ENCODE measurements around the gene ITGB7. TPM values are rescaled to one million over a fixed set of nuclear protein-coding genes. Genes with fewer than 3 reads are reported as not detected.

Gene ITGB7
- total RNA-seq, 1 donor from 2014 or later = 0.37 TPM

DNA sequence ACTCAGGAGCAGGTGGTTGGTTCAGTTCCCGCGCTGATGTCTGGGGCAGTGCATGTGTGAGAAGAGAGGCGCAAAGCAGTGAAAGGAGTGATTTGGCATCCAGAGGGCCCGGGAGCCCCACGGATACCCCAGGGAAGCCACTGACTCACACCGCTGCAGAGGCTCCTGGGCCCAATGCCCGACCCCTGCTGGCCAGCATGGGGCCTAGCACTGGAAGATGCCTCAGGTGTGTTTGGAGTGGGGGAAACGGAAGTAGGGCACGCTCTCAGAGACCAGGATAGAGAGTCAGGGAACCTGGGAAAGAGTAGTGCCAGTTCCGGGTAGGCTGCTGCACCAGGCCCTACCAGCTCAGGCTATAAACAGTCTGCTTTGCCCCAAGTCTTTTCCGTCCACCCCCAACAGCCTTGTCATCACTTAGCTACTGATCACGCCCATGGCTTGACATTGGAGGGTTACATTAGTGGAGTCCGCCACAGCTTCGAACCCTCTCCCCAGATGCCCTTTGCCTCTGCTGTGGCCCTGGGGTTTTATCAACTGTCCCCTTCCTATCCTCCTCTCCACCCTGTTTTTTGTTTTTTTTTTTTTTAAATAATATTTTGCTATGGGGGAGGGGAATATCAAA, 16.8 kb downstream of the ITGB7 start:
- H3K27ac Mint-ChIP-seq (ENCODE audit: unreplicated experiment) = peak overlapping the region; percentile 22
- DNase-seq (ENCODE audit: low spot score) = no peak

DNA sequence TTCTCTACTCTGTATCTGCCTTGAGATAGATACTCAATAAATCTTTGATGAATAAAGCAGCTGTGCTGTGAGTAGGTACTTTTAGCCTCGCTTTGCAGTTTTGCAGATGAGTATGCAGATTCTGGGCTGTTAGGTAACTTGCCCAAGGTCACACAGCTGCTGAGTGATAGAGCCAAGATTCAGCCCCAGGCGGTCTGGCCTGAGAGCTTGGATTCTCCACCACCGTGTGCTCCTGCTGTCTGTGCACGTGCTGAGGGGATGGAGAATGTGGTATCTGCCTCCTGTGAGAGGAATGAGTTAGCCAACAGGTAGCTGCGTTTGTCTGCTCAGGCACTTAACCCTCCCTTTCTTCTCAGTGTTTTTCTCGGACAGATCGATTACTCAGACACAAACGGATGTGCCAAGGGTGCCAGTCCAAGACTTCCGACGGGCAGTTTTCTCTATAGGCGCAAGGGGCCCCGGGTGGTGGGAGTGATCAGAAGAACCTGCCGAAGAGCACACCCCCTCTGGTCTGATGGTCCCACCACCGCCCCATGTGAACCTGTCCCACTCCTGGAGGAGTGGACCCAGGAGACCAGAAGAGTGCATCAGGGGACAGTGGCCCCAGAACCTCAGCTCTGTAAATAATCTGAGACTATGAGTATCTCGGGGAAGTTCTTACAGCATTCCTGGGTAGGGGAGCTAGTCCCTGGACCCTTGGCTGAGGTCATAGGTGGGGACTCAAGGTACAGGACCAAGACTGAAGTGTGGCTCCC, 19.7 kb downstream of the ITGB7 start:
- TF ChIP-seq, protein P1, sequence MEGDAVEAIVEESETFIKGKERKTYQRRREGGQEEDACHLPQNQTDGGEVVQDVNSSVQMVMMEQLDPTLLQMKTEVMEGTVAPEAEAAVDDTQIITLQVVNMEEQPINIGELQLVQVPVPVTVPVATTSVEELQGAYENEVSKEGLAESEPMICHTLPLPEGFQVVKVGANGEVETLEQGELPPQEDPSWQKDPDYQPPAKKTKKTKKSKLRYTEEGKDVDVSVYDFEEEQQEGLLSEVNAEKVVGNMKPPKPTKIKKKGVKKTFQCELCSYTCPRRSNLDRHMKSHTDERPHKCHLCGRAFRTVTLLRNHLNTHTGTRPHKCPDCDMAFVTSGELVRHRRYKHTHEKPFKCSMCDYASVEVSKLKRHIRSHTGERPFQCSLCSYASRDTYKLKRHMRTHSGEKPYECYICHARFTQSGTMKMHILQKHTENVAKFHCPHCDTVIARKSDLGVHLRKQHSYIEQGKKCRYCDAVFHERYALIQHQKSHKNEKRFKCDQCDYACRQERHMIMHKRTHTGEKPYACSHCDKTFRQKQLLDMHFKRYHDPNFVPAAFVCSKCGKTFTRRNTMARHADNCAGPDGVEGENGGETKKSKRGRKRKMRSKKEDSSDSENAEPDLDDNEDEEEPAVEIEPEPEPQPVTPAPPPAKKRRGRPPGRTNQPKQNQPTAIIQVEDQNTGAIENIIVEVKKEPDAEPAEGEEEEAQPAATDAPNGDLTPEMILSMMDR (IDR thresholded peaks at IDR 0.05) = no peak
- Mint-ChIP-seq H3K9me3 (ENCODE audit: low read depth) (no peaks in the 10 kb centered on the region), H3K4me3 (ENCODE audit: unreplicated experiment) (no peak overlapping the region), H3K27ac (ENCODE audit: unreplicated experiment) (peak overlapping the region; percentile 22), H3K36me3 (ENCODE audit: low read depth) (peaks cover 29% of the 10 kb centered on the region), H3K4me1 (ENCODE audit: low read depth) (peaks cover 19% of the 10 kb centered on the region), H3K27me3 (ENCODE audit: low read depth) (no peaks in the 10 kb centered on the region)
- DNase-seq (ENCODE audit: low spot score) = no peak

More for the DNA sequence above, 16.8 kb downstream of the ITGB7 start:
- TF ChIP-seq, protein P1 (IDR thresholded peaks at IDR 0.05) = peak; percentile 82
- Mint-ChIP-seq H3K36me3 (ENCODE audit: low read depth) (peaks cover 22% of the 10 kb centered on the region), H3K4me1 (ENCODE audit: low read depth) (peaks cover 4% of the 10 kb centered on the region), H3K9me3 (ENCODE audit: low read depth) (no peaks in the 10 kb centered on the region), H3K27me3 (ENCODE audit: low read depth) (peaks cover 6% of the 10 kb centered on the region), H3K4me3 (ENCODE audit: unreplicated experiment) (no peak overlapping the region)

GRCh38 chr12:53186745-53187144, 20.3 kb downstream of the ITGB7 start:
- Mint-ChIP-seq H3K9me3 (ENCODE audit: low read depth) (no peaks in the 10 kb centered on the region), H3K27ac (ENCODE audit: unreplicated experiment) (no peak overlapping the region), H3K36me3 (ENCODE audit: low read depth) (peaks cover 29% of the 10 kb centered on the region), H3K27me3 (ENCODE audit: low read depth) (no peaks in the 10 kb centered on the region), H3K4me3 (ENCODE audit: unreplicated experiment) (no peak overlapping the region), H3K4me1 (ENCODE audit: low read depth) (peaks cover 25% of the 10 kb centered on the region)
- no peak for DNase-seq (ENCODE audit: low spot score)
- TF ChIP-seq, protein P1 (IDR thresholded peaks at IDR 0.05) = no peak

DNA sequence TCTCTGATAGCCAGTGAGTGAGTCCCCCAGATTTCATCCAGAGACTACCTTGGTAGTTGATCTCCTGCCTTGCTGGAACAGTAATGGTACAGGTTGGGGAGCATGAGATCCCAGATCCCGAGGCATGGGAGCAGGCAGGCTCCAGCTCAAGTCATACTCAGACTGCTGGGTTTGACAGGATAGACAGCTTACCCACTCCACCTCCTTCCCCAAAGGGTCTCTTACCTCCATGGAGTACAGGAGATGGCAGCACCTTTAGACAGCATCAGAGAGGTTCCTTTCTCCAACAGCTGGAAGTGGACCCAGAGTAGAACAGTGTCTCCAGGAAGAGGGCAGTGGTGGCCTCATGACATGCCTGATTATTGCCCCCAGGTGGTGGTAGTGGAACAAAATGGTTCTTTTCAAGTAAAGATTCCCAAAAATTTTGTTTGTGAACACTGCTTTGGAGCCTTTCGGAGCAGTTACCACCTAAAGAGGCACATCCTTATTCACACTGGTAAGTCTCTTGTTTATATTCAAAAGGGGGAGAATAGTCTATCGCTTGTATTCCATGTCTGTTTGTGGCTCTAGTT, 21.4 kb downstream of the ITGB7 start:
- Mint-ChIP-seq H3K4me1 (ENCODE audit: low read depth) (peaks cover 32% of the 10 kb centered on the region), H3K36me3 (ENCODE audit: low read depth) (peaks cover 29% of the 10 kb centered on the region), H3K27me3 (ENCODE audit: low read depth) (no peaks in the 10 kb centered on the region), H3K4me3 (ENCODE audit: unreplicated experiment) (no peak overlapping the region), H3K9me3 (ENCODE audit: low read depth) (no peaks in the 10 kb centered on the region), H3K27ac (ENCODE audit: unreplicated experiment) (no peak overlapping the region)
- TF ChIP-seq, protein P1 (IDR thresholded peaks at IDR 0.05) = peak; percentile 31
- no peak for DNase-seq (ENCODE audit: low spot score)

DNA sequence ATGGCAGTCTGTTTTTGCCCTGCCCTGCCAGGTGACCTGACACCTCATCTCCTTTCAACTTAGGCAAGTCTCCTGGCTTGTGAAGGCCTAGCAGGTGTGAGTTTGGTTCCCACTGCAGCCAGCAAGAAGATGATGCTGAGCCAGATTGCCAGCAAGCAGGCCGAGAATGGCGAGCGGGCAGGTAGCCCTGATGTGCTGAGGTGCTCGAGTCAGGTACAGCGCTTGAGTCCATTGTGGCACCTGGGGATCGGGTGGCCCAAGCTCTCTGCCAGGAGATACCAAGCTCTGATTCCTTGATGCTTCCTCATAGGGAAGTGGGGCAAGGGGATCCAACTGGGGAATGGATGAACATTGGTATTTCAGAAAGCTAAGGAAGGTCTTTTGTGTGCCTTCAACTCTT, 22.2 kb downstream of the ITGB7 start:
- H3K4me3 Mint-ChIP-seq (ENCODE audit: unreplicated experiment) = no peak overlapping the region
- peaks cover 29% of the 10 kb centered on the region for H3K36me3 Mint-ChIP-seq (ENCODE audit: low read depth)
- TF ChIP-seq, protein P1 (IDR thresholded peaks at IDR 0.05) = no peak
- no peaks in the 10 kb centered on the region for H3K27me3 Mint-ChIP-seq (ENCODE audit: low read depth)
- H3K9me3 Mint-ChIP-seq (ENCODE audit: low read depth) = no peaks in the 10 kb centered on the region
- no peak overlapping the region for H3K27ac Mint-ChIP-seq (ENCODE audit: unreplicated experiment)
- H3K4me1 Mint-ChIP-seq (ENCODE audit: low read depth) = peaks cover 32% of the 10 kb centered on the region
- no peak for DNase-seq (ENCODE audit: low spot score)

All from chondrocyte (in vitro differentiated cells).